OCI-LY7 (cell line): ENCODE measurements around the gene EDAR.

ENCODE experiments used
- CTCF ChIP-seq: fragments of 200-600 bp; sonication (generic); conservative IDR thresholded peaks from 2 replicates; pipeline ENCODE4 v1.5.1; 2014; ENCODE audit warnings: mild to moderate bottlenecking, antibody characterized with exemption, low read length, moderate library complexity, mixed read lengths
- EZH2phosphoT487 ChIP-seq: fragments of 200-600 bp; sonication (generic); IDR thresholded peaks from 2 replicates; pipeline ENCODE4 v1.6.1; 2018; ENCODE audit warnings: low read depth, borderline replicate concordance, mild to moderate bottlenecking, mixed run types, antibody characterized with exemption, low read length, moderate library complexity, mixed read lengths

GRCh38 chr2:109033171-109033570 lies 44.2 kb upstream of the EDAR start:
- TF ChIP-seq EZH2phosphoT487 = no peak
- no peak for TF ChIP-seq CTCF
